ENCODE results near the gene HIGD1B. TPM values are rescaled to one million over a fixed set of nuclear protein-coding genes. Genes with fewer than 3 reads are reported as not detected.

Gene HIGD1B
- total RNA-seq, 1 experiment from 2014 or later, result not detected

DNA sequence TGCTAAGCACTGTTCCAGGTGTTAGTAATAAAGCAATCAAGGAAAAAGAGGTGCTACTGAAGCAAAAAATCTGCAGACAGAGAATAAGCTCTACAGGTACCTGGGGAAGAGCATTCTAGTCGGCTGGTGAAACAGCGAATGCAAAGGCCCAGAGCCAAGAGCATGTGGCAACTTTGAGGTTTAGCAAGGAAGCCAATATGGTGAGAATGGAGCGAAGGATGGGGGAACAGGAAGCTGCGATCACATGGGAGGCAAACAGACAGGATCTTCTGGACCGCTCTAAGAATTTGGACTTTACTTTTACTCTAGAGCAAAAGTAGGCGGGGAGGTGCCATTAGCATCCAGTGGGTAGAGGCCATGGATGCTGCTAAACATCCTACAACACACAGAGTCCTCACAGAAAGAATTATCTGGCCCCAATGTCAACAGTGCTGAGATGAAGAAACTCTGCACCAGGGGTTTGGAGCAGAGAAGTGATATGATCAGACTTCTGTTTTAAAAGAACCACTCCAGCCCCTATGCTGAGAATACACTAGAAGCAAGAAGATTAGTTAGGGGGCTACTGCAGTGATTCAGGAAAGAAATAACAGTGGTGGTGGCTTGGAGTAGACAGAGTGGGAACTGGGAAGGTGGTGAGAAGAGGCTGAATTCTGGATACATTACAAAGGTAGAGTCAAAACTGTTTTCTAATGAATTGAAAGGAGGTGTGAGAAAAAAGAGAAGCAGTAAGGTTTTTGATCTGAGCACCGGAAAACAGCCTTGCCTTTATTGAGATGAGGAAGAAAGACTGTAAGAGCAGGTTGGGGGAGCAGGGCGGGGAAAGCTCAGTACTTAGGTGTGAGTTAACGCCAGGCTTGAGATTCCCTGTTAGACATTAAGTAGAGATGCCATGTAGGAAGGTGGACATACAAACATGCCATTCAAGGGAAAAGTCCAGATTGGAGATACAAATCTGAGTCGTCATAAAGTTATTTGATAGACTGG is 40.6 kb downstream of the HIGD1B start (continued):
- TF ChIP-seq ZBTB33 (IDR thresholded peaks at IDR 0.05; ENCODE audit: extremely low read depth, insufficient replicate concordance, low read length), result no peak
- TF ChIP-seq EGR1 (IDR thresholded peaks at IDR 0.05; ENCODE audit: low read depth), result no peak
- TF ChIP-seq ZNF274 (IDR thresholded peaks at IDR 0.05; ENCODE audit: low read depth, low read length), result no peak
- no peak for TF ChIP-seq CEBPB (IDR thresholded peaks at IDR 0.05; ENCODE audit: low read depth)

- Histone ChIP-seq H2AFZ (ENCODE audit: low read depth, low read length, poor library complexity, severe bottlenecking) (no peak overlapping the region), H3K79me2 (ENCODE audit: insufficient read depth, low read length) (peaks cover 78% of the 10 kb centered on the region), H4K20me1 (ENCODE audit: insufficient read depth) (peaks cover 19% of the 10 kb centered on the region; the same call in 1 of the 2 replicates), H3K9me2 (ENCODE audit: insufficient read depth) (no peaks in the 10 kb centered on the region), H3K27ac (ENCODE audit: low read depth, low read length) (no peak overlapping the region), H3K4me3 (replicated peaks in 1 of 2; ENCODE audit: low read depth in 1 of 2, low read length in 2 of 2) (no peak overlapping the region), H3K9me3 (ENCODE audit: control insufficient read depth in 1 of 2, insufficient read depth in 1 of 2, low read depth in 1 of 2, low read length in 2 of 2) (no peaks in the 10 kb centered on the region), H3K36me3 (ENCODE audit: control insufficient read depth in 1 of 2, insufficient read depth in 2 of 2, low read length in 2 of 2) (peaks cover 38 to 40% of the 10 kb centered on the region in 2 experiments), H3K27me3 (ENCODE audit: insufficient read depth, low read length) (no peaks in the 10 kb centered on the region), H3K9ac (ENCODE audit: low read length) (no peak overlapping the region), H3K4me1 (ENCODE audit: control insufficient read depth in 1 of 2, insufficient read depth in 2 of 2, low read length in 2 of 2) (0 out of 4 replicates have a peak, but pooled peaks cover 0 to 4% of the 10 kb centered on the region in 2 experiments), H3K4me2 (ENCODE audit: low read length) (no peak overlapping the region)
- ATAC-seq (no peak), DNase-seq (ENCODE audit: low read depth, low spot score) (no peak)
- BruUV-seq (replicated peaks), result no TSS peak
- RAD21 ChIA-PET (ENCODE audit: low non-redundant PET in 1 of 2, low total read pairs in 2 of 2, uncharacterized antibody in 2 of 2, unreplicated experiment in 2 of 2), result no interaction called here
- POLR2A ChIA-PET, result no interaction called here
- CTCF ChIA-PET, result interaction anchor here (1.1 kb wide), 1 partner anchor 15 kb away, joined by 3 read pairs; no protein-coding TSS in a partner anchor
- intact Hi-C loops (cut with micrococcal nuclease), result no loop called here
- TF ChIP-seq SIN3A (IDR thresholded peaks at IDR 0.05; ENCODE audit: low read depth) (no peak), SP1 (IDR thresholded peaks at IDR 0.05; ENCODE audit: low read depth) (no peak), EZH2 (IDR thresholded peaks at IDR 0.05) (no peak), MAX (IDR thresholded peaks at IDR 0.05) (no peak), ELF1 (IDR thresholded peaks at IDR 0.05; ENCODE audit: borderline replicate concordance, low read depth) (no peak), EGR1 (IDR thresholded peaks at IDR 0.05; ENCODE audit: low read depth) (no peak), POLR2A (IDR thresholded peaks at IDR 0.05; ENCODE audit: borderline replicate concordance, extremely low read depth, insufficient read depth, insufficient read length) (no peak)
Measured at GRCh38 chr17:44889003-44889402, 41.3 kb downstream of the HIGD1B start.

All from HCT116 (cell line).